ENCODE results near the gene MST1R.

DNA sequence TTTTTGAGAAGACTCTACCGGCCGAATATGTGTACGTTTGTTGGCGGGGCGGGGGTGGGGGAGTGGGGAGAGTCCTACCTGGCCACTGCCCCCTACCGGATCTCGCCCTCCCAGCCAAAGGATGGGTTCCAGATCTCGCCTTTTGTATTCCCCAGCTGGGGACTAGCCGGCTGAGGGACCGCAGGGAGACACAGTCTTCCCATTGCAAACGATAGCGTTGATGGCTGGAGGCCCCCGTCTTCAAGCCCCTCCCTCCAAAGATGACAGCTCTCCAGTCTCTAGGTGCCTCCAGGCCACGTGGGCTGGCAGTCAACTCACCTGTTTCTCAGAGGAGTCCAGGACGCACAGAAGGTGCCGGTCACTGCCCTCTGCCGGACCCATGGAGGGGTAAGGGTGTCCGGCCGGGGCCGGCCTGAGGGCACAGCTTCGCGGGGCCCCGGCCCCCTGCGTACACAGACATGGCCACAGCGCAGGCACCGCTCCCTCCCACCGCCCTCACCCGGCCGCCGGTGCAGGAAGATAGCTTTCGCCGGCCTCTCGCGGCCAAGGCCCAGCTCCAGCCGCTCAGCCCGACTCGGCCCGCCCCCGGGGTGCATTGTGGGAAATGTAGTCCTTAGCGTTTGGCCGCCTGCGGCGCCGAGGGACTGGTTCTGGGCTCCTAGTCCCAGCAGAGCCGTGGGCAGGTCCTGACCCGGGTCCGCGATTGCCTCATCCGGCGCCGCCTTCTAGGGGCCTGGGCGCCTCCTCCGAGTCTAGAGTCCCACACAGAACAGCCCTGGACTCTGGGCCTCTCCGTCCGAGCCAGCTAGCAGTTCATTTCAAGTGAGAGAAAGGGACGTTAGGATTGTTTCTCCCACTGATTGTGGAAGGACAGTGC, 25.9 kb upstream of the MST1R start, which contains the start of gene MON1A:
- peak; percentile 42 for TF ChIP-seq CTCF (IDR thresholded peaks at IDR 0.05; ENCODE audit: low read depth, low read length)
- TF ChIP-seq EZH2phosphoT487 (IDR thresholded peaks at IDR 0.05; ENCODE audit: low read depth) = no peak
